HG02840 (cell line): Measurements from ENCODE around the gene SPANXN5.
"Not testable (repeated sequence)": the region's sequence is repeated elsewhere in the genome, so short reads cannot be mapped to it uniquely, and the experiment has no call there.

Source experiments
- ATAC-seq: cut with Tn5 transposase; IDR thresholded peaks from one replicate; pipeline ENCODE4 v1.9.1; 2021; ENCODE audit warnings: mild to moderate bottlenecking, moderate library complexity, moderate number of reproducible peaks; ENCODE audit not compliant: unreplicated experiment, low FRiP score

The SPANXN5 gene

GRCh38 chrX:52797327-52797726 is at the start of gene SPANXN5:
TSS of gene SPANXN5 (minus strand) at chrX:52797427. CDS start at chrX:52797348, 79 bp downstream.
- ATAC-seq: not testable (repeated sequence)

- ATAC-seq: not testable (repeated sequence)
Measured at GRCh38 chrX:52843619-52844018, 46.4 kb upstream of the SPANXN5 start.

DNA sequence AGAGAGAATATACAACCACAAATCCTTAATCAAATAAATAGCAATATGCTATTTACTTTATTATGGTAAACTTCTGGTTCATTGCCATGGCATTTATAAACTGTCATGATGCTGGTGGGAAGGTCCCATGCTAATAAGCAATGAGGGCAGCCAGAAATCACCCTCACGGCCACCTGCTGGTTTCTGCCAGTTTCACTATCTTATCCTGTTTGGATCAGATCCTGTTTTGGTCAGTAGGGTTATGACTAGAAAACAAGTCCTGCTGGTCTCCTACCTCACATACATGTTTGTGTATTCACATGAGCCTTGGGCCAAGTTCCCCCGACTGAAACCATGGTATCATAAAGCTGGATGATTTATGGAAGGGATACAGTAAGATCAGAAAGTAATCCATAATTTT is 41.9 kb upstream of the SPANXN5 start:
- no peak for ATAC-seq

DNA sequence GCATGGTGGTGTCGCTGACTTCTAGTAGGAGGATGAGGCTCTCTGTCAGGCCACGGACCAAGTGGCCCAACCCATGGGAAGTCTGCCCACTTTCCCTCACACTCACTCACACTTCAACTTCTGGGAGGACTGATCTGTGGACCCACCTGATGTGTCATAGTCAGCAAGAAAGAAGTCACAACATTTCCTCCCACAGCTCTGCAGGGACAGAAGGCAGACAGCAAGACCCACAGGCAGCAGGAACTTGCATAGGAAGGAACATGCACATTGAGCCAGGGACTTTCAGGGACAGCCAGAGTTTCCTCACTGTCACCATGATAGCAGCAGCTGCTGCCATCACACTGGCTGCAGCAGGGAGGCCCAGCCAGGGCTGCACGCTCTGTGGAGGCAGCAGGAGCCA is 33.3 kb upstream of the SPANXN5 start:
- ATAC-seq: no peak

- no peak for ATAC-seq
Measured at GRCh38 chrX:52824608-52825007, 27.4 kb upstream of the SPANXN5 start.

GRCh38 chrX:52821079-52821760 is 24.0 kb upstream of the SPANXN5 start:
- ATAC-seq: no peak

- no peak for ATAC-seq
Measured at GRCh38 chrX:52819788-52820187, 22.6 kb upstream of the SPANXN5 start.

- no peak for ATAC-seq
Measured at GRCh38 chrX:52811065-52811625, 13.9 kb upstream of the SPANXN5 start, which contains the start of gene XAGE5. TSS of gene XAGE5 (plus strand) at chrX:52811287. CDS start at chrX:52812567, 1,280 bp downstream.

- not testable (repeated sequence) for ATAC-seq
Measured at GRCh38 chrX:52804876-52805275, 7.6 kb upstream of the SPANXN5 start.

GRCh38 chrX:52773504-52773903 is 23.7 kb downstream of the SPANXN5 start:
- ATAC-seq: not testable (repeated sequence)

DNA sequence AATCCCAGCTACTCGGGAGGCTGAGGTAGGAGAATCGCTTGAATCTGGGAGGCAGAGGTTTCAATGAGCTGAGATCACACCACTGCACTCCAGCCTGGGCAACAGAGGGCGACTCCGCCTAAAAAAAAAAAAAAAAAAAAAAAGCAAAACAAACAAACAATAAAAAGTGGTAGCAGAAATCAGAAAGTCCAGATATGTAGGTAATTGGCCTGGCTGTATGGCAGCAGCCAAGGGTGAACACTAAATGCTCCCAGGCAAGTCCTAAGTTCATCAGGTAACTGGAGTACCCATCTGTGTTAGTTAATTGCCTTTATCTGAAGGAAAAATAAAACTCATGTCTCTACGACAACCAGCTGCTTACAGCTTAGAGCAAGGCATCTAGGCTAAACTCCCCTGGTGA is 31.2 kb downstream of the SPANXN5 start:
- not testable (repeated sequence) for ATAC-seq

DNA sequence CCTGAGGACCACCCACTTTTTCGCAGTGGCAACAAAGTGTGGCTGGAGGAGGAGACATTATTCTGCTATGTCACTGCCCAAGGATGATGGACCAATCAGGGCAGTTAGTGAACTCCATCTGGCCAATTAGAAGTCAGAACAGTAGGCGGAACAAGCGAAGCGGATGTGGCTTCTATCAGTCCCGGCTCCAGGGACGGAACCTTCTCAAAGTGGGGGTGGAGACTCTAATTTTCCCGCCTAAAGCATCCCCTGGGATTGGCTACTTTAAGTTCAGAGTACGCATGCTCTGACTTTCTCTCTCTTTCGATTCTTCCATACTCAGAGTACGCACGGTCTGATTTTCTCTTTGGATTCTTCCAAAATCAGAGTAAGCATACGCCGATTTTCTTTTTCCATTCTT is 46.3 kb downstream of the SPANXN5 start, which contains the start of gene SSX2B:
SSX2B (plus strand) TSS at position 301 of the 400 bp plus-strand sequence. CDS start 1,429 bp downstream, outside the sequence.
- not testable (repeated sequence) for ATAC-seq
